ENCODE measurements around the gene EFHB.

GRCh38 chr3:19934098-19934566 is at the start of gene EFHB:
- TF ChIP-seq POLR2A (IDR thresholded peaks at IDR 0.05), result no peak
- no peak for TF ChIP-seq CTCF (IDR thresholded peaks at IDR 0.05 in 4 of 5, conservative IDR thresholded peaks at IDR 0.05 in 1 of 5)

Data from gastrocnemius medialis (tissue), 4 donors.